Measurements from ENCODE around the gene GAS2L2. TPM values are rescaled to one million over a fixed set of nuclear protein-coding genes. Genes with fewer than 3 reads are reported as not detected.

Gene GAS2L2
- polyA plus RNA-seq, 1 donor from 2014 or later: 0.38 TPM

DNA sequence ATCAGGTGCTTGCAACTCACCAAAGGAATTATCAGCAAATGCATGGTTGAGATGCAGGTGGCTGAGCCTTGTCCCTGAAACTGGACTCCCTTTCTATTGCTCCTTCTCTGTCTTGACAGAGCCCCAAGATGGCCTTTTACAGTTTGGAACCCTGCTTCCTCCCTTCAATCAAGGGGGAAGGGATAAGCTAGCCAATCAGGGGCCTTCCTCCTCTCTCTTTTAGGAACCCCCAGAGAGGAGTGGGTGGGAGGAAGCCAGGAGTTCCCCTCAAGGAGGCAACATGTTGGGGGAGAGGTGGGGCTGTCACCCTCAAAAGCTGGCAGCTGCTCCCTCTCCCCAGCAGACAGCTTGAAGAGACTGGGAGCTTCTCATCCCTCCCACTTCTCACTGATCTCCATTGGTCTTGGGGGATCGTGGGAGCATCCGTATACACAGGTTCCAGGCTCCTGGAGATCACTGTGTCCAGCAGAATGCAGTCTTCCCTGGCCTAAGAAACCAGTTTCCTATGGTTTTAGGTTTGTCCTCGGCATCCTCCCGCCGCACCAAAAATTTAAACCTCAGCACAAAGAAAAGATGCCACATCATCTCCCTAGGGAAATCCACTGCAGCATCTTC is 14.4 kb downstream of the GAS2L2 start:
- H3K9me2 ChIP-seq (ENCODE audit: insufficient read depth, low read length): no peaks in the 10 kb centered on the region
- H3F3A ChIP-seq (ENCODE audit: insufficient read depth, low read length, poor library complexity, severe bottlenecking): no peaks in the 10 kb centered on the region
- no peak overlapping the region for H3K4me3 ChIP-seq (ENCODE audit: low read length)
- no peaks in the 10 kb centered on the region for H3K9me3 ChIP-seq (ENCODE audit: low read length)
- peaks cover 17% of the 10 kb centered on the region for H3K27me3 ChIP-seq (ENCODE audit: insufficient read depth, low read depth, low read length)
- H2AFZ ChIP-seq (ENCODE audit: low read depth, low read length): no peak overlapping the region
- H3K4me2 ChIP-seq (ENCODE audit: low read length): no peak overlapping the region
- H3K9ac ChIP-seq (ENCODE audit: low read length): no peak overlapping the region
- H3K27ac ChIP-seq (ENCODE audit: low read length): no peak overlapping the region
- no peaks in the 10 kb centered on the region for H4K20me1 ChIP-seq (ENCODE audit: insufficient read depth)
- TF ChIP-seq, protein P1, sequence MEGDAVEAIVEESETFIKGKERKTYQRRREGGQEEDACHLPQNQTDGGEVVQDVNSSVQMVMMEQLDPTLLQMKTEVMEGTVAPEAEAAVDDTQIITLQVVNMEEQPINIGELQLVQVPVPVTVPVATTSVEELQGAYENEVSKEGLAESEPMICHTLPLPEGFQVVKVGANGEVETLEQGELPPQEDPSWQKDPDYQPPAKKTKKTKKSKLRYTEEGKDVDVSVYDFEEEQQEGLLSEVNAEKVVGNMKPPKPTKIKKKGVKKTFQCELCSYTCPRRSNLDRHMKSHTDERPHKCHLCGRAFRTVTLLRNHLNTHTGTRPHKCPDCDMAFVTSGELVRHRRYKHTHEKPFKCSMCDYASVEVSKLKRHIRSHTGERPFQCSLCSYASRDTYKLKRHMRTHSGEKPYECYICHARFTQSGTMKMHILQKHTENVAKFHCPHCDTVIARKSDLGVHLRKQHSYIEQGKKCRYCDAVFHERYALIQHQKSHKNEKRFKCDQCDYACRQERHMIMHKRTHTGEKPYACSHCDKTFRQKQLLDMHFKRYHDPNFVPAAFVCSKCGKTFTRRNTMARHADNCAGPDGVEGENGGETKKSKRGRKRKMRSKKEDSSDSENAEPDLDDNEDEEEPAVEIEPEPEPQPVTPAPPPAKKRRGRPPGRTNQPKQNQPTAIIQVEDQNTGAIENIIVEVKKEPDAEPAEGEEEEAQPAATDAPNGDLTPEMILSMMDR (IDR thresholded peaks at IDR 0.05; ENCODE audit: poor library complexity, severe bottlenecking): no peak
- TF ChIP-seq EZH2 (IDR thresholded peaks at IDR 0.05; ENCODE audit: borderline replicate concordance, insufficient read depth, low read length, poor library complexity, severe bottlenecking) (no peak), RAD21 (conservative IDR thresholded peaks at IDR 0.05) (no peak)
- TF ChIP-seq, protein P2, sequence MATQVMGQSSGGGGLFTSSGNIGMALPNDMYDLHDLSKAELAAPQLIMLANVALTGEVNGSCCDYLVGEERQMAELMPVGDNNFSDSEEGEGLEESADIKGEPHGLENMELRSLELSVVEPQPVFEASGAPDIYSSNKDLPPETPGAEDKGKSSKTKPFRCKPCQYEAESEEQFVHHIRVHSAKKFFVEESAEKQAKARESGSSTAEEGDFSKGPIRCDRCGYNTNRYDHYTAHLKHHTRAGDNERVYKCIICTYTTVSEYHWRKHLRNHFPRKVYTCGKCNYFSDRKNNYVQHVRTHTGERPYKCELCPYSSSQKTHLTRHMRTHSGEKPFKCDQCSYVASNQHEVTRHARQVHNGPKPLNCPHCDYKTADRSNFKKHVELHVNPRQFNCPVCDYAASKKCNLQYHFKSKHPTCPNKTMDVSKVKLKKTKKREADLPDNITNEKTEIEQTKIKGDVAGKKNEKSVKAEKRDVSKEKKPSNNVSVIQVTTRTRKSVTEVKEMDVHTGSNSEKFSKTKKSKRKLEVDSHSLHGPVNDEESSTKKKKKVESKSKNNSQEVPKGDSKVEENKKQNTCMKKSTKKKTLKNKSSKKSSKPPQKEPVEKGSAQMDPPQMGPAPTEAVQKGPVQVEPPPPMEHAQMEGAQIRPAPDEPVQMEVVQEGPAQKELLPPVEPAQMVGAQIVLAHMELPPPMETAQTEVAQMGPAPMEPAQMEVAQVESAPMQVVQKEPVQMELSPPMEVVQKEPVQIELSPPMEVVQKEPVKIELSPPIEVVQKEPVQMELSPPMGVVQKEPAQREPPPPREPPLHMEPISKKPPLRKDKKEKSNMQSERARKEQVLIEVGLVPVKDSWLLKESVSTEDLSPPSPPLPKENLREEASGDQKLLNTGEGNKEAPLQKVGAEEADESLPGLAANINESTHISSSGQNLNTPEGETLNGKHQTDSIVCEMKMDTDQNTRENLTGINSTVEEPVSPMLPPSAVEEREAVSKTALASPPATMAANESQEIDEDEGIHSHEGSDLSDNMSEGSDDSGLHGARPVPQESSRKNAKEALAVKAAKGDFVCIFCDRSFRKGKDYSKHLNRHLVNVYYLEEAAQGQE (IDR thresholded peaks at IDR 0.05; ENCODE audit: borderline replicate concordance): no peak
- no peaks in the 10 kb centered on the region for H3K79me2 ChIP-seq (replicated peaks; ENCODE audit: insufficient read depth, low read length)
- no peaks in the 10 kb centered on the region for H3K36me3 ChIP-seq (ENCODE audit: insufficient read depth, low read length)

DNA sequence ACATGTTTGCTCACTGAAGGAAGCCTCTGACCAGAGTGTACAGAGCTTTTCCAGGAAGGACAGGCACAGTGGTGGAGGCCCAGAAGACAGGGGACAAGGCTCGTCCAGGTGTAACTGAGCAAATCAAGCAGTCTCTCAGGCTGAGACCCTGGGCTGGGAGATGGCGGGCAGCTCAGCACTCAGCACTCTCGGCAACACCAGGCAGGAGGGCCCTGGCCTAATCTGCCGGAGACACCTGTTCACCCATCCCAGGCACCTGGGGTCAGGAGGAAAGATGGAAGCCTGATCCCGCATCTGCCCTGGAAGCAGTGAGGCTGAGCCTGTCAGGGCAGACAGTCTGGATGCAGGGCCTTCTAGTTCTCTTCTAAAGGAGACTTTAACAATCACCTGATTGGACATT is 16.8 kb downstream of the GAS2L2 start:
- H3K4me2 ChIP-seq (ENCODE audit: low read length): no peak overlapping the region
- no peaks in the 10 kb centered on the region for H3K79me2 ChIP-seq (replicated peaks; ENCODE audit: insufficient read depth, low read length)
- TF ChIP-seq EZH2 (IDR thresholded peaks at IDR 0.05; ENCODE audit: borderline replicate concordance, insufficient read depth, low read length, poor library complexity, severe bottlenecking): no peak
- no peak for TF ChIP-seq RAD21 (conservative IDR thresholded peaks at IDR 0.05)
- TF ChIP-seq, protein P2 (IDR thresholded peaks at IDR 0.05; ENCODE audit: borderline replicate concordance): no peak
- TF ChIP-seq TAF1 (IDR thresholded peaks at IDR 0.05; ENCODE audit: low read depth): no peak
- TF ChIP-seq EP300 (conservative IDR thresholded peaks at IDR 0.05; ENCODE audit: poor library complexity, severe bottlenecking): no peak
- TF ChIP-seq POLR2AphosphoS5 (IDR thresholded peaks at IDR 0.05): no peak
- TF ChIP-seq, protein P1 (IDR thresholded peaks at IDR 0.05; ENCODE audit: poor library complexity, severe bottlenecking): no peak
- TF ChIP-seq SMC3 (conservative IDR thresholded peaks at IDR 0.05; ENCODE audit: poor library complexity): no peak
- no peaks in the 10 kb centered on the region for H3K9me3 ChIP-seq (ENCODE audit: low read length)
- H4K20me1 ChIP-seq (ENCODE audit: insufficient read depth): no peaks in the 10 kb centered on the region
- H3K27ac ChIP-seq (ENCODE audit: low read length): no peak overlapping the region
- no peaks in the 10 kb centered on the region for H3F3A ChIP-seq (ENCODE audit: insufficient read depth, low read length, poor library complexity, severe bottlenecking)
- no peak overlapping the region for H3K9ac ChIP-seq (ENCODE audit: low read length)
- H3K4me3 ChIP-seq (ENCODE audit: low read length): no peak overlapping the region
- peaks cover 6% of the 10 kb centered on the region for H3K27me3 ChIP-seq (ENCODE audit: insufficient read depth, low read depth, low read length)
- no peak overlapping the region for H2AFZ ChIP-seq (ENCODE audit: low read depth, low read length)
- H3K36me3 ChIP-seq (ENCODE audit: insufficient read depth, low read length): no peaks in the 10 kb centered on the region
- no peaks in the 10 kb centered on the region for H3K9me2 ChIP-seq (ENCODE audit: insufficient read depth, low read length)

All from neural cell (in vitro differentiated cells).